GM19035 (cell line): ENCODE measurements around the gene DDX1.

Experiments used
- ATAC-seq: cut with Tn5 transposase; IDR thresholded peaks from one replicate; pipeline ENCODE4 v1.9.1; 2021; ENCODE audit not compliant: unreplicated experiment

The DDX1 gene

DNA sequence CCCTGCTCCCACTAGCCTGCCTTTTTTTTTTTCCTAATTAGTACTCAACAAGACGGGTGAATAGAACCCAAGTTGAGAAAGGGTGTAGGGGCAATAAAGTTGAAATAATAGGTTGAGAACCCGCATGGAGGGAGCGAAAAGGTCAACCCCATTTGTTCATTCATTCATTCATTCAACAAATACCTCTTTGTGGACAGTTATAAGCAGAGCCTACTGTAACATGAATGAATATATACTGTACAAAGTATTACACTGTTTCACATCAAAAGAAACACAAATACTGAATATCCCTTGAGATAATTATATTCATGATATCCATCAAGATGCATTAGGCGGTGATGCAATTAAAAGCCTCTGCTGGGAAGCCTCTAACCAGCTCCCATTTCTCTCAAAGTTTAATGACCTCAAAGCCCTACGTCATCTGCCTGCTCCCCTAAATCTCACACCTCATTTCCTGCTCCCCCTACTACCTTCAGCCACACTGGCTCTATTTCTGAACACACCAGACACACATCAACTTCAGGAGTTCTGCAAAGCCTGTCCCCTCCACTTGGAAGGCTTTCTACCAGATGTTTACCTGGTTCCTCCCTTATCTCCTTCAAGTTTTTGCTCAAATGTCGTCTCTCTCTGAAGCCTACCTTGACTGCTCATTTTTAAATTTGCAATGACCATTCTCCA lies 29.2 kb upstream of the DDX1 start:
- no peak for ATAC-seq

DNA sequence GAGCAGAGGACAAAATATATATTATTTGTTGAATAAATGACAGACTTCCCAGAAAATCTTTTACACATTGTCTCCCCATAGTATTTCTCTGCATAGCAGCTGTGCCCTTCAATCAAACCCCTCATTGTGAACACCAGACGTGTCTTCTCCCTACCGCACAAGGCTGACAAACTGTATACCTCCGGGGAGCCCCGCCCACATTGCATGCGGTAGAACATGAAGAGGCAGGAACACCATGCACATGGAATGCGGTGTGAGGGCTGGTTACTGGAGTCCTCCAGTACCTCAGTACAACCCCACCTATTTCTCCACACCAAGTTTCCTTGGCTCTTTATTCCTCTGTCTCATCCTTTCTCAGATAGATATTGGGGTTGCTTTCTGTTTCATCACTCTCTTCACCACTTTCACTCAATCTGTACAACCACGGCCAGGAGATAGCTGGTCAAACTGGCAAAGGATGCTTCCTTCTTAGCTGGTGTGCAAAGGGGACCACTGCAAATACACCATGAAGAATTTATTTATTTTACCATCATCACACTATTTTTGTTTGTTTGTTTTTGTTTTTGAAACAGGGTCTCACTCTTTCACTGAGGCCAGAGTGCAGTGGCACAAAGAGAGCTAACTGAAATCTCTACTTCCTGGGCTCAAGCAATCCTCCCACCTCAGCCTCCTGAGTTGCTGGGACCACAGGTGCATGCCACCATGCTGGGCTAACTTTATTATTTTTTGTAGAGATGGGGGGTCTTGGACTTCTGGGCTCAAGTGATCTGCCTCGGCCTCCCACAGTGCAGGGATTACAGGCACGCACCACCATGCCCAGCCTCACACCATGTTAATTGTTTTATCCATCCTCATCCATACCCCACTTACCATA lies 28.2 kb upstream of the DDX1 start:
- no peak for ATAC-seq

DNA sequence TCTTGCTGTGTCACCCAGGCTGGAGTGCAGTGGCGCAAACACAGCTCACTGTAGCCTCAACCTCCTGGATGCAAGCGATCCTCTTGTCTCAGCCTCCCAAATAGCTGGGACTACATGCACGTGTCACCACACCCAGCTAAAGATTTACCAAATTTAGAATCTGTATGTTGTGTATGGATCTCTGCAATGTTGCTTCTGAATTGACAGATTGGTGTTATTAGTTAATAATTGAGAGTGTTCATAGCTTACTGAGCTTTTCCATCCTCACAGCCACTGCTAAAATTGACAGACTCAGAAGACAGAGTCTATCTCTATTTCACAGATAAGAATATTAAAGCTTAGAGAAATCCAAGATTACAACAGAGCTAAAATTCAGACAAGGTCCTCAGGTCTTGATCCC lies 26.3 kb upstream of the DDX1 start:
- ATAC-seq = no peak

DNA sequence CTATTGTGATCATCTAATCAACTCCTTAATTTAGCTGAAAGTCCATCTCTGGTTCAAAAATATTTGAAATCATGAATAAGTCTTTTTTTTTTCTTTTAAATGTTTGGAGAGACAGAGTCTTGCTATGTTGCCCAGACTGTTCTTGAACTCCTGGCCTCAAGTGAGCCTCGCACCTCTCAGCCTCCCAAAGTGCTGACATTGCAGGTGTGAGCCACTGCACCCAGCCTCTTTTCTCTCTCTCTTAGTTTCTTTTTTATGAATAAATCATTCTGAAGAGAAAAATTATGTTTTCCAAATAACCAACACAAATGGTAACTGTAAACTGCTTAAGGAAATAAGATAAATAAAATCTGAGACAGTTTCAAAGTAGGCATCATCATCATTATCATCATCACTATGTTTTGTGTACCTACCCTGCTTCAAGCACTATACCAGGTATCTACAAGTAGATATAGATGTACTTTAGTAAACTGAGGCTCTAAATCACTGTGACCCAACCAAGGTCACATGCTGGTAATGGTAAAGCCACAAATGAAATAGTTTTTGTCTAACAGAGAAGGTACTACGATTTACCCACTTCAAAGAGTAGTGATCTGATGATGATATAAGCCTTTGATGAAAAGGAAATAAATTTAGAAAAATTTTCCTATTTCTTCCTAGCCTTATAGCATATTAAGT lies 25.5 kb upstream of the DDX1 start:
- no peak for ATAC-seq

DNA sequence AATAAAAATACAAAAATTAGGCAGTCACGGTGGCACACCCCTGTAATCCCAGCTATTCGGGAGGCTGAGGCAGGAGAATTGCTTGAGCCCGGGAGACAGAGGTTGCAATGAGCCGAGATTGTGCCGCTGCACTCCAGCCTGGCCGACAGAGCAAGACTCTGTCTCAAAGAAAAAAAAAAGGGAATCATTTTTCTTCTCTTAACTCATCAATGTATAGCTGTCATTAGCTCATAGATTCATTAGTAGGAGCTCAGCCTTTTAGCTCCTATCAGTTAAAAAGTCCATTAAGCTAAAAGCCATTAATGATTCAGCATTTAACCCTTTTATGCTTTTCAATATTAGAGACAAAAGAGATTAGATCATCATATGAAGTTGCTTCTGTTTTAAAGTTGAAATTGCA lies 24.8 kb upstream of the DDX1 start:
- ATAC-seq = no peak

DNA sequence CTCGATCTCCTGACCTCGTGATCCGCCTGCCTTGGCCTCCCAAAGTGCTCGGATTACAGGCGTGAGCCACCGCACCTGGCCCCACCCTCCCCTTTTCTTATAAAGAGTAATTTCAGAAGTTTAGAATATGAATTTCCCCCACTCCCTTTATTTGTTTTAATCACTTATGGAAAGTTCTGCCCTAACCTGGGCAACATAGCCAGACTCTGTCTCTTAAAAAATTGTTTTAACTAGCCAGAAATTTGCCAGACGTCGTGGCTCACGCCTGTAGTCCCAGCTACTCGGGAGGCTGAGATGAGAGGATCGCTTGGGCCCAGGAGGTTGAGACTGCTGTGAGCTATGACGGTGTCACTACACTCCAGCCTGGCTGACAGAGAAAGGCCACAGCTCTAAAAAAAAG lies 22.8 kb upstream of the DDX1 start:
- ATAC-seq = no peak

DNA sequence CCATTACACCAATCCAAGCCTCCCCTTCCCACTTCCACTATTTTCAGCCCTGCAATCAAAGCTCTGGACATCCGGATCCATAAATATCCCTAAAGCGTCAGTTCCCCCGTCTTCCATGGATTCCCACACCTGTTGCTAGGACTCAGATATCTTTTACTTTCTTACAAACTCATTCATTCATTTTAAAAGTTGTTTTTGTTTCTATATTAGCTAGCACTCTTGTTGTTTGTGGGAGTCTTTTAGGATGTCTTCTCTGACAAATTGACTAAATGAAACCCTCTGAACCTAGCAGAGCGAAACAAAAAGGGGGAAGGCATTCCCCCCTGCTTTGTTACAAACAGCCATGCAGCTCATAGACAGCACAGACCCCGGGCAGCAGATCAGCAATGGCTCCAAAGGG lies 21.6 kb upstream of the DDX1 start:
- no peak for ATAC-seq

DNA sequence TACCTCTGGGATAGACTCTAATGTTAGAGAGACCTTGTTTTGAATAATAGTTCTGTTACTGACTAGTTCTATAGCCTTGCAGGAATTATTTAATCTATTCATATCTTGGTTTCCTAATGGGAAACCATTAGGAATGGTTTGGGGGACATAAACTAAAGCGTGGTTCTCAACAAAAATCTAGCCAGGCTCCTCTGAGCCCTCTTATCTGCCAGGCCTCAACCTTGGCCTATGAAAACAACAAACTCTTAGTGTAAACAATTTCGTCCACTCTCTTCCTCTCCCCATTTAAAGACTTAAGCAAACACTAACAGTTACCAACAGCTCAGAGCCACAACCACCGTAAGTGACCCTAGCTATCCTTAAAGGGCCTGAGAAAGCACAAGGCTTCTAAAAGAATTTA lies 19.9 kb upstream of the DDX1 start:
- ATAC-seq = no peak

DNA sequence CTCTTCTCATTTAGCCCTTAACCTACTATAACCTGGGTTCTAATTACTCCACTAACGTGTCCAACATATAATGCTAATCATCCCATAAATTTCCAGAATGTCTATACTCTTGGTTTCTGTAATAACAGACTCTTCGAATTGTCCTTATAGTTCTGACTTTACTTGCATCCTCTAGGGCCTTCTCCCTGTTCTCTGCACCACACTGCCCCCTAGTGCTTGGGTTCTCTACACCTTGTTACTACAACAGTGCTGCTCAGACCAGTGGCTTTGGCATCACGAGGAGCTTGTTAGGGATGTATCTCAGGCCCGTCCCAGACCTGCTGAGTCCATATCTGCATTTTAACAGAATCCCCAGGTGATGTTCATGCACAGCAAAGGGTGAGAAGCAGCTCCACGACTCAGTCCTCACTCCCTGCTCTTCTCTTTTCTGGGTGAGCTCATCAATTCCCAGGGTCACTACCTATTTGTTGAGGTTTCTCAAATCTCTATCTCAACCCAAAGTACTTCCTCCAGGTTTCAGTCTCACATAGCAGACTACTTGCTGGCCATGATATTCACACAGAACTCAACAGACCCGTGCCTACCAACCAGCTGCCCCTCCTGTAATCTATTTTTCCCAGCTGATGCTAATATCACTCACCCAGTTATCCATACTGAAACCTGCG lies 14.5 kb upstream of the DDX1 start:
- peak; percentile 98 for ATAC-seq

DNA sequence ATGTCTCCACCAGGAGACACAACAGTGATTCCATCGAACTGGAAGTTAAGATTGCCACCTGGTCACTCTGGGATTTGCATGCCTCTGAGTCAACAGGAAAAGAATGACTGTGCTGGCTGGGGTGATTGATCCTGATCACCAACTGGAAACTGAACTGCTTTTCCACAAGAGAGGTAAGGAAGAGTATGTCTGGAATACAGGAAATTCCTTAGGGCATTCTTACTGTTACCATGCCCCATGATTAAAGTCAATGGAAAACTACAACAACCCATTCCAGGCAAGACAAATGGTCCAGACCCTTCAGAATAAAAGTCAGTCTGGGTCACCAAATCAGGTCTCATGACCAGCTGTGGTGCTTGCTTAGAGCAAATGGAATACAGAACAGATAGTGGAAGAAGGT lies 12.0 kb upstream of the DDX1 start:
- ATAC-seq = no peak

DNA sequence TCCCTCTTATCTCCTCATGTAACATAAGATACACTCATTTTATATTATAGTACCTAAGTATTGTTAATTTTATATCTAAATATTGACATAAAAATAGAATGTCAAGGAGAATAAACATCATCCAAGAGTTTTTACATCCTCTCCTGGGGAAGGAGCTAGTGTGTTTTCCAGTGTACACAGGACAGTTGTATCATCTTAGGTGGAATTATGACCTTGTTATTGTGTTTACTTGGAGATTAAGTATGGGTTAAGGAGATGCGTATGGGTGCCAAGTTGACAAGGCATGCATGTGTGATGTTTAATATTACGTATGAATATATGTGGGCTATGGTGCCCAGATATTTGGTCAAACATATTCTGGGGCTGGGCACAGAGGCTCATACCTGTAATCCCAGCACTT lies 11.2 kb upstream of the DDX1 start:
- no peak for ATAC-seq

DNA sequence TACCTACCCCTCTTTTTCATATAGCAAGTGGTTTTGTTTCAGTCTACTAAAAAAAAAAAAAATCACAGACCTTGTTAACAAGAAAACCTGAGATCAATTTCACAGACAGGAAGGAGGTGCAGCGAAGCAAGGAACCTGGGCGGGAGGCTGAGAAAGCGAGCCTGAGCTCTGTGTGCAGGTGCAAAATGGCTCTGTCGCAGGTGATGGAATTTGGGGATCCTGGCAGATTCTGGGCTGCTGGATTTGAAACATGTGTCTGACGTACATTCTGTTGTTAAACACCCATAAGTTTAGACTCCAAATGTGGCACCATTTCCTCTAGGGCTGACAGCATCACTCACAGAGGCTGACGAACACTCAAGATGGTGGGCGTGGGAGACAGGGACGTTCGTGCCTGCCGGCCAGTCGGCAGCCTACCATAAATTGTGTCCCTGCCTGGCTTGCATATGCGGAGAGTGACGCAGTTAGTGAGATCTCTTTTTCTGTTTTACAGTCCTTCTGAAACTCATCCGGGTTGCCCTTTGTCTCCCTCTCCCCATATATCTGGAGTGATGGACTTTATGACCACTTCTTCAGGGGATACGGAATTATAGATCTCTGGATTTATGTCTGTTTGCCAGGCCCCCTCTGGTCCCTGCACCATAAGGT lies 8.8 kb upstream of the DDX1 start:
- no peak for ATAC-seq

DNA sequence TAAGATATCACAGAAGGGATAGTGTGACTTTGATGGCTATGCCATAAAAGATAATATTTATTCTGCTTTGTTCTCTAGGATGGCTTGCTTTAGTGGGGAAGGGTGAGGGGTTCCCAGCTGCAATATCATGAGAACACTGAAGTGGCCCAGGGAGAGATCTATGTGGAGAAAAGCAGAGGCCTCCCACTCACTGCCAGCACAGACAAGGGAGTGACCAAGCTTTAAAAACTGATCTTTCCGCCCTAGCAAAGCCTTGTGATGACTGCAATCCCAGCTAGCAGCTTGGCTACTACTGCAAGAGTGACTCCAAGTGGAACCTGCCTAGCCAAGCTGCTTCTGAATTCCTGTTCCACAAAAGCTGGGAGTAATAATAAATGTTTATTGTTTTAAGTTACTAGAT lies 7.8 kb upstream of the DDX1 start:
- no peak for ATAC-seq

DNA sequence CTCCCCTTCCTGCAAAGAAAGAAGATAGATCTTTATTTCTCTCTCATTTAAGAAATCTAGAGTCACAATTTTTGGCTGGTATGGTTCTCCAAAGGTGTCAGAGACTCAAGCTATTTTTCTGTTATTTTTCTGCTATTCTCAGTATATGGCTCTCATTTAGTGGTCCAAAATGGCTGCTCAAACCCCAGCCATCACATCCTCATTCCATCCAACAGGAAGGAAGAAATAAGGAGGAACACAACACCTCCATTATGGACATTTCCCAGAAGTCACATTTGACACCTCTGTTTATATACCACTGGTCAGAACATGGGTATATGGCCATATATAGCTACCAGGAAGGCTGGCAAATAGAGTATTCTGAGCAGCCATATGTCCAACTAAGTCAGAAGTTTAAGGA lies 7.4 kb upstream of the DDX1 start:
- no peak for ATAC-seq

DNA sequence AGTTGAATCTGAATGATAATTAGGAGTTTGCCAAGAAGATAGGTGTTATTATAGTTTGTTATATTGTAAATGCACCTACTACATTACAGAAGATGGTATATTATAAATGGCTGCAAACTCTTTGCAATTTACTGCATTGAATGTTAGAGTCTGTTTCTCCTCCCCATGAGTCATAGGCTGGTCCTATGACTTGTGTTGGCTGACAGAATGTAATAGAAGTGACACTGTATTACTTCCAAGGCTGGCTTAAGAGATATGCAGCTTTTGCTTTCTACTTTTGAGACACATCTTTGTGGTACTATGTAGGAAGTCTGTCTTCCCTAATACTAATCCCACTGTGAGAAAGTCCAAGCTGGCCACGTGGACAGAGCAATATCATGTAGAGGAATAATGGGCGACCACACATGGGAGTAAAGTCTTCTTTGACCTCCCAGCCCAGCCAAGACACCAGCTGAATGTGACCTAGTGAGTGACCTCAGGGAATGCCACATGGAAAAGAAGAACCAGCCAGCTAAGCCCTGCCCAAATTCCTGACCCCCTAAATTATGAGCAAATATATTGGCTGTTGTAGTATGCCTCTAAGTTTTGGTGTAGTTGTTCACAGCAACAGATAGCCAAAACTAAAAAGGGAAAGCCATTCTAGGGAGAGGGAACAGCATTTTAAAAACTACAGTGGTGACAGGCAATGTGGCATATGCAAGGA lies 6.8 kb upstream of the DDX1 start:
- ATAC-seq = no peak

DNA sequence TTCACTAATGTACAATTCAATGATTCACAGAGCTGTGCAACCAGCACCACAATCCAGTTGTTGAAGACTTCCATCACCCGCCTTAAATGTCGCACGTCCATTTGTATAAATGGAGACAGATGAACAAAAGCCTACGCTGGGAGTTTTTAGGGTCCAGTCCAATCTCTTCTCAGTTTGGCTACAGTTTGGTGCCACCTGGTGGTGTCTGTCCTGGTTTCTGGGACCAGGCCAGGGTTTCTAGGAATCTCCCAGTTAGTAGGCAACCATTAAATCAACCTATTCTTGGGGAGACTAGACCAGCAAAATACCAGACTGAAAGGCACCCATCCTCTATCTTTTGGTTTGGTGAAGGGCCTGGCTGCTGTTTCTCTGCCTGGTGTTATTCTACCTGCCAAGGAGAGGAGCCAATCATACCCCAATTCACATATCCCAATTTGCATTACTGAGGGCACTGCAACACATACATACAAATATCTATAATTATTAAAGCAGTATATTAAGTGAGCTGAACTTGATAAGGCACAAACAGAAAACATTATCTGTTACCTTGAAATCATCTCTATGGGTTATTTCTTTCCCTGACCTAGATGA lies 3.2 kb upstream of the DDX1 start:
- no peak for ATAC-seq

DNA sequence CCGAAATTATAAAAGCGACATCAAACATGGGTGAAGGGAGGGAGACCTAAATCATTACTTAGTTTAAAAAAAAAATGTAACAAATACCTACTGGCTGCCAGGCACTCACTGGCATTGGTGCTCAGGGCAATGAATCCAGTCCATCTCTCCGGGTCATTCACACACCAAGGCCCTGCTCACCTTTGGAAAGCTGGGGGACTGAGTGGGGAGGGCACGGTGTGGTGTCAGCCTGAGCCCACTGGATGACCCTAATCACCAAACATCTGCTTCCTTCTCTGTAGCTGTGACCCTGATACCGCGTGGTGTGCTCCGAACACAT lies 336 bp upstream of the DDX1 start:
- ATAC-seq = no peak

DNA sequence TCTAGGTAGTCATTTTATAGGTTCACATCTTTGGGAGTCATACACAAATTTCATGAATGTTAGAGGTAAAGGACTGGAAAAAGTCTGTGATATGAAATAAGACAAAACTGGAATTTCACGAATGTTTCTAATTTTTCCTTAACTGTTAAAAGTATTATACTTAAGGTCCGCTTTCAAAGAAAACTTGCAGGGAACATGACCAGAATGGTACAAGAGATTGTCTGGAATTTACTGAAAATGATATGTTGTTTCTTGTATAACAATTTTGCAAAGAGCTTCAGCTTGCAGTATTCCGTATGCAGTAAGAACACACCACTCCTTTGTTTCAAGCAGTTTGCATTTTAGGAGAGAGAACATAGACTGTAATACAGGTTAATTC lies 1.6 kb downstream of the DDX1 start:
- ATAC-seq = no peak

DNA sequence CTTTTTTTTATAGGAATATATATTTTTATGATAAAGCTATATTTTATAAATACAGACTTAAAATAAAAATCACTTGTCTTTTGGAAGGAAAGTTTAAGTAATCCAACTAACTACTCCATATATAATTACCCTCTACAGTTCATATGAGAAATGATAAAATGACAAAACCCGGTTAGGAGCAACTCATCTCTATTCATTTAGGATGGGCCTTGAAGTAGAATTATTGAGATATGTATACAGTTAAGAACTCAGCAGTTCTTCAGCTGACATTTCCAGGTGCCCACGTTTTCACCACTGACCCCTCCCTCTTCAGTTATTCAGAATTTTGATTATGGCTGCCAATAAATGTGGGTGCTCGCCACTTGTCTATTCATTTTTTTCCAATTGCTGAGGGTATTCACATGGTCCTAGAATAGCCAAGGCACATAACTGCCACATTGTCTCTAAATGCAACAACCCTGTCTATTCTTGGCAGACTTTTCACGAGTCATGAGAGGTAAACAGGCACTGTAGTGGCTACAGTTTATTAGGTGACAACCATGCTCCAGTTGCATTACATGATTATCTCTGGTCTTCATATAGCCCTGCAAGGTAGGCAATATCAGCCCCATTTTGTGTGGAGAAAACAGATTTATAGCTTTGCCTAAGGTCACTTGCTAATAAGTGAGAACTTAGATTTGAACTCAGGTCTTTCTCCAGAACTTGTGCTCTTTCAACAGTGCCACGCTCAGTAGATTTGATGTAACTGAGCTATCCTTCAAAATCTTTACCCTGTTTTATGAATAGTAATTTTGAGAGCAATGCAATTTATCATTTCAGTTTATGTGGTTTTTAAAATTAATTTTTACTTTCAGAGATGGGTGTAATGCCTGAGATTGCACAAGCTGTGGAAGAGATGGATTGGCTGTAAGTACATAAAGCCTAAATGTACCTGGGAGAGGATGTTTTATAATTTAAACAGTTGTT lies 2.9 kb downstream of the DDX1 start:
- no peak for ATAC-seq
